MM.1S (cell line): ENCODE data around the gene SLC39A3.

Source experiments
- EZH2 ChIP-seq: fragments of 300-600 bp; sonication (generic); optimal IDR thresholded peaks from 2 replicates; pipeline ENCODE3; 2017; ENCODE audit warnings: low read depth, mild to moderate bottlenecking, antibody characterized with exemption, low read length, mixed read lengths
- EZH2phosphoT487 ChIP-seq: fragments of 300-600 bp; sonication (generic); IDR thresholded peaks from 2 replicates; pipeline ENCODE4 v1.6.1; 2018; ENCODE audit warnings: antibody characterized with exemption, low read length
- TF ChIP-seq, protein P1 (sequence below): fragments of 300-600 bp; sonication (generic); IDR thresholded peaks from 2 replicates; pipeline ENCODE4 v1.5.1; 2016; ENCODE audit warnings: antibody characterized with exemption, low read length, mixed read lengths

DNA sequence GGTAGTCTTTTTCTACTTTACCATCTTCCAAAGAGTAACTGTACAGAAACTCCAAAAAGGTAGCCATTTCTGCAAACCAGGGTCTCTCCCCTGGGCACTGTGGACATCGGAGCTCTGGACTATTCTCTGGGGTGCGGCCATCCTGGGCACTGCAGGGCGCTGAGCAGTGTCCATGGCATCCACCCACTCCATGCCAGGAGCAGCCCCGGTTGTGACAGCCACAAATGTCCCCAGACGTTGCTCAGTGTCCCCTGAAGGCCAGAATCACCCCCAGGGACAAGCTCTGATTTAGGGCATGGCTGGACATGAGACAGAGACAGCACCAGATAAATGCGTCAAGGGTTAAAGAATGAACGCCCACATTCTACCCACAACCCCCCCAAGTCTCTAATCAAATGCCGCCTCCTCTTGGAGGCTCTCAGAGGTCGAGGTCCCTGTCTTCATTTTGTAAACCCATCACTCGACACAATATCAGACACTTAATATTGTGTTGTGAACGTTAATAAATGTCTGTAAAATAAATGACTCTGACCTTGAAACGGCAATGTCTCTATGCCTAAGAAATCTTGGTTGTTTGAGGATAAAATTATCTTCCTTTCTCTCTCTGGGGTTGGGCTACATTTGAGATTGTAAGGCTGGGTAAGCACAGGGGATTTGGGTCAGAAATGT is 46.2 kb downstream of the SLC39A3 start:
- TF ChIP-seq, protein P1, sequence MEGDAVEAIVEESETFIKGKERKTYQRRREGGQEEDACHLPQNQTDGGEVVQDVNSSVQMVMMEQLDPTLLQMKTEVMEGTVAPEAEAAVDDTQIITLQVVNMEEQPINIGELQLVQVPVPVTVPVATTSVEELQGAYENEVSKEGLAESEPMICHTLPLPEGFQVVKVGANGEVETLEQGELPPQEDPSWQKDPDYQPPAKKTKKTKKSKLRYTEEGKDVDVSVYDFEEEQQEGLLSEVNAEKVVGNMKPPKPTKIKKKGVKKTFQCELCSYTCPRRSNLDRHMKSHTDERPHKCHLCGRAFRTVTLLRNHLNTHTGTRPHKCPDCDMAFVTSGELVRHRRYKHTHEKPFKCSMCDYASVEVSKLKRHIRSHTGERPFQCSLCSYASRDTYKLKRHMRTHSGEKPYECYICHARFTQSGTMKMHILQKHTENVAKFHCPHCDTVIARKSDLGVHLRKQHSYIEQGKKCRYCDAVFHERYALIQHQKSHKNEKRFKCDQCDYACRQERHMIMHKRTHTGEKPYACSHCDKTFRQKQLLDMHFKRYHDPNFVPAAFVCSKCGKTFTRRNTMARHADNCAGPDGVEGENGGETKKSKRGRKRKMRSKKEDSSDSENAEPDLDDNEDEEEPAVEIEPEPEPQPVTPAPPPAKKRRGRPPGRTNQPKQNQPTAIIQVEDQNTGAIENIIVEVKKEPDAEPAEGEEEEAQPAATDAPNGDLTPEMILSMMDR, result no peak
- no peak for TF ChIP-seq EZH2phosphoT487
- TF ChIP-seq EZH2, result no peak
